ENCODE results near the gene CSF1R. TPM values are rescaled to one million over a fixed set of nuclear protein-coding genes. Genes with fewer than 3 reads are reported as not detected.

CSF1R gene
- total RNA-seq, 1 donor from 2014 or later, result not detected

GRCh38 chr5:150068472-150068871 lies 17.9 kb downstream of the CSF1R start:
- FAIRE-seq, result no peak
- Histone ChIP-seq H3K36me3 (ENCODE audit: control insufficient read depth, insufficient read depth, low read length) (no peaks in the 10 kb centered on the region), H3K27me3 (ENCODE audit: control insufficient read depth, insufficient read depth, low read length) (no peaks in the 10 kb centered on the region), H3K4me3 (ENCODE audit: low read depth, low read length) (no peak overlapping the region)
- no peak for TF ChIP-seq CTCF (IDR thresholded peaks at IDR 0.05; ENCODE audit: insufficient read depth, low read length, severe bottlenecking)
- DNase-seq (ENCODE audit: low read depth), result no peak

- H3K27me3 ChIP-seq (ENCODE audit: control insufficient read depth, insufficient read depth, low read length), result no peaks in the 10 kb centered on the region
- H3K4me3 ChIP-seq (ENCODE audit: low read depth, low read length), result no peak overlapping the region
- no peak for TF ChIP-seq CTCF (IDR thresholded peaks at IDR 0.05; ENCODE audit: insufficient read depth, low read length, severe bottlenecking)
- no peaks in the 10 kb centered on the region for H3K36me3 ChIP-seq (ENCODE audit: control insufficient read depth, insufficient read depth, low read length)
- FAIRE-seq (peak; percentile 52), DNase-seq (ENCODE audit: low read depth) (no peak)
Measured at GRCh38 chr5:150068071-150068470, 18.3 kb downstream of the CSF1R start.

GRCh38 chr5:150067405-150067960 lies 18.9 kb downstream of the CSF1R start:
- no peak overlapping the region for H3K4me3 ChIP-seq (ENCODE audit: low read depth, low read length)
- H3K27me3 ChIP-seq (ENCODE audit: control insufficient read depth, insufficient read depth, low read length), result no peaks in the 10 kb centered on the region
- FAIRE-seq, result no peak
- no peaks in the 10 kb centered on the region for H3K36me3 ChIP-seq (ENCODE audit: control insufficient read depth, insufficient read depth, low read length)
- DNase-seq (ENCODE audit: low read depth), result no peak
- TF ChIP-seq CTCF (IDR thresholded peaks at IDR 0.05; ENCODE audit: insufficient read depth, low read length, severe bottlenecking), result no peak

- DNase-seq (ENCODE audit: low read depth) (peak; percentile 81), FAIRE-seq (peak; percentile 81)
- TF ChIP-seq CTCF (IDR thresholded peaks at IDR 0.05; ENCODE audit: insufficient read depth, low read length, severe bottlenecking), result no peak
- Histone ChIP-seq H3K27me3 (ENCODE audit: control insufficient read depth, insufficient read depth, low read length) (no peaks in the 10 kb centered on the region), H3K36me3 (ENCODE audit: control insufficient read depth, insufficient read depth, low read length) (no peaks in the 10 kb centered on the region), H3K4me3 (ENCODE audit: low read depth, low read length) (no peak overlapping the region)
Measured at GRCh38 chr5:150066901-150067396, 19.4 kb downstream of the CSF1R start.

GRCh38 chr5:150066436-150066835 lies 19.9 kb downstream of the CSF1R start:
- H3K4me3 ChIP-seq (ENCODE audit: low read depth, low read length), result no peak overlapping the region
- FAIRE-seq (no peak), DNase-seq (ENCODE audit: low read depth) (no peak)
- no peaks in the 10 kb centered on the region for H3K36me3 ChIP-seq (ENCODE audit: control insufficient read depth, insufficient read depth, low read length)
- H3K27me3 ChIP-seq (ENCODE audit: control insufficient read depth, insufficient read depth, low read length), result no peaks in the 10 kb centered on the region
- TF ChIP-seq CTCF (IDR thresholded peaks at IDR 0.05; ENCODE audit: insufficient read depth, low read length, severe bottlenecking), result no peak

GRCh38 chr5:150065886-150066285 lies 20.5 kb downstream of the CSF1R start:
- FAIRE-seq, result no peak
- no peaks in the 10 kb centered on the region for H3K27me3 ChIP-seq (ENCODE audit: control insufficient read depth, insufficient read depth, low read length)
- no peak overlapping the region for H3K4me3 ChIP-seq (ENCODE audit: low read depth, low read length)
- H3K36me3 ChIP-seq (ENCODE audit: control insufficient read depth, insufficient read depth, low read length), result no peaks in the 10 kb centered on the region
- no peak for DNase-seq (ENCODE audit: low read depth)
- TF ChIP-seq CTCF (IDR thresholded peaks at IDR 0.05; ENCODE audit: insufficient read depth, low read length, severe bottlenecking), result no peak
